Occipital lobe (tissue), 2 donors: ENCODE measurements around the gene ANAPC1. TPM values are rescaled to one million over a fixed set of nuclear protein-coding genes. Genes with fewer than 3 reads are reported as not detected.
"Not testable (repeated sequence)": the region's sequence is repeated elsewhere in the genome, so short reads cannot be mapped to it uniquely, and the experiment has no call there.

Source experiments
- DNase-seq: peaks from one replicate; lab custom pipeline; 2025; lab: John Stamatoyannopoulos, UW
- total RNA-seq: library from RNA; depleted of rRNA; stranded (reverse); fragments of >200 nt; gene quantifications from one replicate; pipeline ENCODE4 v1.2.3, GENCODE V29; 2014

The ANAPC1 gene
- total RNA-seq, 1 donor from 2014 or later: 73.9 TPM

DNA sequence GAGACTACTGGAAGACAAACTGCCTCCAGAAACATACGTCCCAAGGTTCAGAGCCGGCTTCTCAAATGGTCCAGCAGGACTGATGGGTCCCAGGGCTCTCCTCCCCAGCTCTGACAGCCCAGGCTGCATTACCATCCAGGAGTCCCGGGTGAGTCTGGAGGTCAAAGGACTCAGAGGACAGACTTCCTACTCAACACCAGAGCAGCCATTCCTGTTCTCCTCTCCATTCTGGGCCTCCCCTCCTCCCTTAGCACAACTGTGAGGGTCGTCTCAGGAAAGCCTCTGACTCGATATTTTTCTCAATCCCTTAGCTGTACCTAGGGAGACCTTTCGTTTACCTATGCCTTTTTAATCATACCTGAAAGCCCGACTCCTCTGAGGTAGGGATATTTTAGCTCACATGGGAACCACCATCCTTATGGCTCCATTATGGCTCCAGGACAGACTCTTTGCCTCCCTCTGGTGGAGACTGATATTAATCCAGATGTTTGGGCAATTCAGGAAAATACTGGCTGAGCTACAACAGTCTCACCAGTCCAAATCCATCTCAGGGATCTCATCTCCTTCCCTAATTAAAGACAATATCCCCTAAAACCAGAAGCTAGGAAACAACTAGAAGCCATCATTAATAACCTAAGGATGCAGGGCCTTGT lies 70.9 kb downstream of the ANAPC1 start:
- not testable (repeated sequence) for DNase-seq

- DNase-seq: not testable (repeated sequence)
Observed at GRCh38 chr2:111790633-111791032, 93.4 kb downstream of the ANAPC1 start.

DNA sequence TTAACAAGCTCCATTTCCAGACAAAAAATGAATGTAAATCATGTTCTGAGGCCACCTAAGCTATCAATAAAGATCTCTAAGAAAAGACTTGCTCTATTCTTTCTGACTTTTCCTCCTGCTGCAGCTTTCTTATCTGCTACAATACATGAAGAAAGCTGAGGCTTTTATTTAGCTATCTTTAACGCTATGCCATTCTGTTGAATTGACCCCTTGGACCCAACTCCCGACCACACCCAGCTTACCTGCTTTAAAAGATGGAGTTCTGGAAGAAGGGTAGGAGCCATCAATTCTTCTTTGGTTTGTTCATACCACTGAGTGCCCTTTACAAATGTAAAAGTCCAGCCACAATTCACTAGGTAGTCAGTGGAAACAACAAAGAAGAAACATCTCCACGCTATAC lies 99.9 kb downstream of the ANAPC1 start:
- DNase-seq: not testable (repeated sequence)

DNA sequence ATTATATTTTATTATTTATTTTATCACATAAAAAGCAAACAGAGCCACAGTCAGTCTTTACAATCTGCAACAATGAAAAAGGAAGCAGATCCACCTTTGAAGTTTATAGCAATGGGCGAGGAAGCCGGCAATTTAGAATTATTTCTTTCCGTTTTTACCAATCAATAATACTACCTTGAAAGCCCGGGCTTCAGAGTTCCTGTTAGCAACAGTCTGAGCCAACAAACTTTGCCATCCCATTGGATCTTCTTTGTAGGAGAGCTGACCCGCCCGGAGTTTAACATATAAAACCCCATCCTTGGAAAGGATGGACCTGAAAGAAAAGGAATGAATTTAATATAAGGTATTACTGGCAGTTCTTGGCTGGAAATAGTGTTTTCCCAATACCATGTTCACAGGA lies 101.8 kb downstream of the ANAPC1 start:
- DNase-seq: not testable (repeated sequence)

DNA sequence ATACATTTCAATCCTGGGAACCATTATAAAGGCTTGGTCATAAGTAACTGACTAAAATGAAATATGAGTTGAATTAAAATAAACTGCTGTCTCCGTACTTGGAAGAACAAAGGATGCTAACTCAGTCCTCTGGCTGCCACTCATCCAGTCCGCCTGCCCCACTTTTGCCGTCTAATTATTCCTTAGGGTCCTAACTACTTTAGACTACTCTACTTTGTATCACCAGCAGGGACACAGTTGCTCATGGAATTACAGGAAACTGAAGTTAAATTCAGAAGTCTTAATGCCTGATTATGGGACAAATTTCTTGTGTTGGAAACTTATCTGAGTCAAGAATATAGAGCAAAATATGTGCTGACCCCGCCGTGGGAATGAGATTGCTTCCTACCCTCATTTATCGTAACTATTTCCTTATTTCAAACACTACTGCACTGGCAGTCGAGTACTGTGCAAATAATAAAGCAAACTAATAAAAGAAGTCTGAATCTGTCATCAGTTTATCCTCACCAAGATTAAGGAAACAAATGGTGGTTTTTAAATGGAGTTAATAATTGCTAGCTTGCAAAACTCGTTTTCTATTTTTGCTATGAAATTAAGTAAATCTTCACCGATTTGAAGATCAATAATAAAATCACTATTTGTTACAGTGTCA lies 102.4 kb downstream of the ANAPC1 start:
- not testable (repeated sequence) for DNase-seq

DNA sequence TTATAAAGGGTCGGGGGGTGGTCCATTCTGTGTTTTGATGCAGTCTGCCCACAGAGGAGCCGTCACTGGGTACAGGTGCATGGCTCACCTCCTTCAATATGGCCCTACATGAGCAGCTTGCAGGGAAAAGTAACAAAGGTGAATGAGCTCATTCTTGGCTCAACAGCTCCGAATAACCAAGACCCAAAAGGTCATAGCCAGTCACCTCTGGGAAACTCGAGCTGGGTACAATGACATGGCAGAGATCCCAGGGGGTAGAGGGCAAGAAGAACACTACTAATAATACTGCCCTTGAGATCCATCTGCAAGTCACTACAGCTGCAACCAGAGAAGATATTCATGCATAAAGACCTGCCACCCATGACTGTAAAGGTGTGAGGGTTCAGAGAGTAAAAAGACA lies 106.8 kb downstream of the ANAPC1 start:
- not testable (repeated sequence) for DNase-seq

DNA sequence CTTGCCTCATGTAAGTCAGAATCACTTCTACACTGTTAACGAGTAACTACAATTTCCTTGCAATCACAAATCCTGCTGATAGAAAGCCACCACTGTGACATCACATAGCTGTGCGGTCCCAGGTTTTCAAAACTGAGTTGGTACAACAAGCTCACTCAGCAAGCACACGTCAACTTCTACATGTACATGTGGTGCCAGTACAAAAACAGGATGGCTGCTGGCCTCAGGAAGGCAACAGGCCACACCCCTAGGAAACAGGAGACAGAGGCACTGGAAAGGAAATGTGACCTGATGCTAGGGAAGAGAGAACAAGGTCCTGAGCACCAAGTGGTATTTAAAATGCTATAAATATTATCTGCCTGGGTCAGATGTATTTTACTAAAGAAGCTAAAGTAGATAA lies 107.7 kb downstream of the ANAPC1 start:
- DNase-seq: not testable (repeated sequence)

GRCh38 chr2:111772180-111772579 lies 111.8 kb downstream of the ANAPC1 start:
- not testable (repeated sequence) for DNase-seq

- not testable (repeated sequence) for DNase-seq
Observed at GRCh38 chr2:111770916-111771658, 112.9 kb downstream of the ANAPC1 start.

GRCh38 chr2:111768266-111769190 lies 115.5 kb downstream of the ANAPC1 start:
- not testable (repeated sequence) for DNase-seq

- DNase-seq: not testable (repeated sequence)
Observed at GRCh38 chr2:111767087-111767486, 116.9 kb downstream of the ANAPC1 start.

DNA sequence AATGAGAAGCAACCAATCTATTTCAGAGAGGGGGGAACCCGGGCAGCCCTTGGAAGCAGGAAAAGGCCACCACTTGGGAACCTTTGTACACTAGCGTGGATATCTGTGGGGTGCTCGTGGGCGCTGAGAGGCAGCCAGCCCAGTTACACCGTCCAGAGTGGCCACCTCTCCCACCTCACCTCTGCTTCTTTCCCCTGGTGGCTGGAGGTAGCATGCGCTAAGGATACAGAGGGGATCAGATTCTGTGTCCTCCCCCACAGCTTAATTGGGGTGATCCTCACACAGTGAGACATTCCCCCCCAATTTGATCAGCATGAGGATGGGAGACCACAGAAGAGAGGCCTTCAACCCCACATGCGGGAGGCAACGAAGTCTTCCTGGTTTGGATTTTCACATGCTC lies 117.7 kb downstream of the ANAPC1 start:
- DNase-seq: not testable (repeated sequence)

GRCh38 chr2:111764151-111764550 lies 119.8 kb downstream of the ANAPC1 start:
- not testable (repeated sequence) for DNase-seq

DNA sequence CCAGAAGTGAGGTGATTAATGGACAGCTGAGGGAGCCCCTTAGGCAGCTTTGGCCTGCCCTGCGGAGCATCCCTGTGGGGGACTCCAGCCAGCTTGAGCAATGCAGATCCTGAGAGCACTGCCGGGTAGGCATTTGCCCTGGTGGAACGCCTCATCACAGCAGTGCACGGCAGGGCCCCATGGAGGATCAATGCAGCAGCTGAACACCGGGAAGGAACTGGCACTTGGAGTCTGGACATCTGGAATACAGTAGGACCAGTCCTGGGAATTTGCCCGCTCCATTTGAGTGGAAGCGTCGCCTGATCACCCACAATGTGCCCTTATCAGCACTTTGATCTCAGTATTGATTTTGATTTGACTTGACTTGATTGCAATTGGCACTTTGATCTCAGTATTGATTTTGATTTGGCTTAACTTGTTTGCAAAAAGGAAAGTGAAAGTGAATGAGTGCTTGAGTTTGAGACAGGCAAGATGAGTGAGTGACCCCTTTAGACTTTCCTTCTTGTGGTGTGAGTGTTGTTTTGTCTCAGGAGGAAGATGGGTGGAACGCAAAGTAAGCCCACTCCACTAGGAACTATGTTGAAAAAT lies 123.2 kb downstream of the ANAPC1 start:
- not testable (repeated sequence) for DNase-seq

- DNase-seq: not testable (repeated sequence)
Observed at GRCh38 chr2:111752533-111752932, 131.5 kb downstream of the ANAPC1 start.

DNA sequence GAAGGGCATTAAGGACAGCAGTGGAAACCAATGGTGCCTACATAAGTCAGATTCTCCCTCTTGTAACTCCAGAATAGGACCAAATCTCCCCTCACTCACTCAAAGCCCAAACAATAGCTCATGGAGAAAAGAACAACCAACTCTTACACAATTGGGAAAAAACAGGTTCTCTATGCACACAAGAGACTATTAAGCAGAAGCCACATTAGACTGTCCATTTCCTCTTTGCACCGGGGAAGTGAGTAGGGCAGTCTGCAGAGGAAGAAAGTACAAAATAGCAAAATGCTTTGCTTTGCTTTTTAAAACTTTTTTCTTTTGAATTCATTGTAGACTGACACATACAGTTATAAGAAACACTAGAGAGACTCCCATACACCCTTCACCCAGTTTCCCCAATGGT lies 133.4 kb downstream of the ANAPC1 start:
- DNase-seq: not testable (repeated sequence)

- DNase-seq: not testable (repeated sequence)
Observed at GRCh38 chr2:111748429-111748828, 135.6 kb downstream of the ANAPC1 start.

DNA sequence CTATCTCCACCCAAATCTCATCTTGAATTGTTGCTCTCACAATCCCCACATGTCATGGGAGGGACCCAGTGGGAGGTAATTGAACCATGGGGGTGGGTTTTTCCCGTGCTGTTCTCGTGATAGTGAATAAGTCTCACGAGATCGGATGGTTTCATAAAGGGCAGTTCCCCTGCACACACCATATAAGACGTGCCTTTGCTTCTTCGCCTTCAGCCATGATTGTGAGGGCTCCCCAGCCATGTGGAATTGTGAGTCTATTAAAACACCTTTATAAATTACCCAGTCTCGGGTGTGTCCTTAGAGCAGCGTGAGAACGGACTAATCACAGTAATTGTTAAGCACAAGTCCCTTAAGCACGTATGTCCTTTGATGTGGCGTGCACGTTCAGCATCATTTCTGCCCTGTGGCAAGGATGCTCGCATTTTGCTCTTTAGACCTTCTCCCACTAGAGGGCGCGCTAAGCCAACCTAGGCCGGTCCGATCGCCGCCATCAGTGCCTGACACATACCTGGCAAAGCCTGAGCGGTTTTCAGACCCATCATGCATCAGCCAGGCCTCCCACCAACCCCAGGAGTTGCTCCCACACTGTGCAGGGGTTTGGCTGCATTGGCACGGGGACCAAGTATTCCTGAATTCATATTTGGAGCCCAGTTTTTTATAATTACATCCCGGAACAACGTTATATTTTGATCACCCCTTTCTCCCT lies 136.4 kb downstream of the ANAPC1 start:
- not testable (repeated sequence) for DNase-seq

DNA sequence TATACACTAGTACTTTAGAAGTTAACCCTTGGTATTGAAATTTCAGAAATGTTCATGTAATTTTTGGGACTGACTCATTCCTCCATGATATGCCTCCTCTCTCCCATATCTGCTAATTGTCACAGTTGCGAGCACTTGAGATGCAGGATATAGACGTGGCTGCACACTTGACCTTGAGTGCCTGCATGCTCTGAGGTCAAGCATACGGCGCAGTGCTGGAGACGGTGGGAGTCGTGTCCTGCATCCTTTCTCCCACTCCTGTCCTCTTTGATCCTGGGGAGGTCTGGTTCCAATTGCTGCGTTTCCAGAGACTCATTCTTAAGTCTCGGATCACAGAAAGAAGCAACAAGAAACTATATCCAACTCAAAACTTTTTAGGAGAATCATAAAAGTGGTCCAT lies 139.2 kb downstream of the ANAPC1 start:
- not testable (repeated sequence) for DNase-seq

GRCh38 chr2:111741517-111741916 lies 142.5 kb downstream of the ANAPC1 start:
- not testable (repeated sequence) for DNase-seq
